KMS-11 (cell line): Measurements from ENCODE around the gene DENND6B.
A peak's percentile ranks its signal among the peaks of the same experiment; 100 is the strongest.

Source experiments
- H2AFZ ChIP-seq: fragments of 200-600 bp; sonication (generic); 2 replicates; pipeline ENCODE4 v1.6.1; 2016; ENCODE audit warnings: antibody characterized with exemption, mixed run types, low read depth
- H3K27ac ChIP-seq: fragments of 200-600 bp; sonication (generic); 2 replicates; pipeline ENCODE4 v1.6.1; 2016; ENCODE audit warnings: mild to moderate bottlenecking, mixed run types
- H3K27me3 ChIP-seq: fragments of 200-600 bp; sonication (generic); 2 replicates; pipeline ENCODE4 v1.6.1; 2017; ENCODE audit warnings: mild to moderate bottlenecking, low read depth, mixed run types, moderate library complexity; ENCODE audit not compliant: insufficient read depth
- H3K36me3 ChIP-seq: fragments of 200-600 bp; sonication (generic); 2 replicates; pipeline ENCODE4 v1.6.1; 2017; ENCODE audit warnings: mild to moderate bottlenecking, mixed run types; ENCODE audit not compliant: insufficient read depth
- H3K4me1 ChIP-seq: fragments of 200-600 bp; sonication (generic); 2 replicates; pipeline ENCODE4 v1.6.1; 2016; ENCODE audit warnings: mild to moderate bottlenecking, low read depth, mixed run types; ENCODE audit not compliant: poor library complexity, severe bottlenecking
- H3K4me2 ChIP-seq: fragments of 200-600 bp; sonication (generic); 2 replicates; pipeline ENCODE4 v1.7.0; 2016; ENCODE audit warnings: mild to moderate bottlenecking, mixed run types
- H3K4me3 ChIP-seq: fragments of 200-600 bp; sonication (generic); IDR thresholded peaks from 2 replicates; pipeline ENCODE4 v1.6.1; 2017; ENCODE audit warnings: low read depth, low read length, mixed read lengths; ENCODE audit not compliant: insufficient read depth
- H3K79me2 ChIP-seq: fragments of 200-600 bp; sonication (generic); 2 replicates; pipeline ENCODE4 v1.6.1; 2016; ENCODE audit warnings: low read depth, mixed run types; ENCODE audit not compliant: insufficient read depth
- H3K9ac ChIP-seq: fragments of 200-600 bp; sonication (generic); 2 replicates; pipeline ENCODE4 v1.6.1; 2016; ENCODE audit warnings: mild to moderate bottlenecking, mixed run types
- H4K20me1 ChIP-seq: fragments of 200-600 bp; sonication (generic); 2 replicates; pipeline ENCODE4 v1.6.1; 2016; ENCODE audit warnings: mild to moderate bottlenecking, mixed run types; ENCODE audit not compliant: insufficient read depth
- TF ChIP-seq, protein P1 (sequence below): fragments of 200-600 bp; sonication (generic); conservative IDR thresholded peaks from 2 replicates; pipeline ENCODE4 v1.6.1; 2017; ENCODE audit warnings: low read depth, mild to moderate bottlenecking, antibody characterized with exemption, low read length, moderate library complexity, mixed read lengths

DENND6B gene

DNA sequence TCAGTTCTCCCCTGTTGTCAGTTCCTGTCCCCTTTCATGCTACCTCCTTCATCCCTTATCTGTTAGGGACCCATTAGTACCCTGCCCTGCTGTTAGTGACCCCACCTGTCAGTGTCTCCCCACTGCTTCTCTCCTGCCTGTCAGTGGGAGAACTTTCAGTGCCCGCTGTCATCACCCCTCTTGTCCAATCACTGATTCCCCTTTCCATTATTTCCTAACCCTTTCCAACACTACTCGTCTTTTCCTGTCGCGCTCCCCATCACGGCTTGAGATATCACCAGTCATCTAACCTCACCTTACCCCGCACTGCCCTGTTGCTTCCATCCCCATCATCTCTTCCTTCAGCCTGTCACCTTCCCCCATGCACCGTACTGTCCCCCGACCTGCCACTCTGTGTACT lies 20.3 kb upstream of the DENND6B start:
- Histone ChIP-seq H3K27me3 (no peaks in the 10 kb centered on the region), H3K4me2 (no peak overlapping the region), H3K36me3 (no peaks in the 10 kb centered on the region), H3K4me1 (no peaks in the 10 kb centered on the region), H3K79me2 (peaks cover 14% of the 10 kb centered on the region; the same call in 1 of the 2 replicates), H4K20me1 (no peaks in the 10 kb centered on the region), H2AFZ (no peak overlapping the region), H3K27ac (no peak overlapping the region), H3K9ac (no peak overlapping the region), H3K4me3 (no peak overlapping the region)
- TF ChIP-seq, protein P1, sequence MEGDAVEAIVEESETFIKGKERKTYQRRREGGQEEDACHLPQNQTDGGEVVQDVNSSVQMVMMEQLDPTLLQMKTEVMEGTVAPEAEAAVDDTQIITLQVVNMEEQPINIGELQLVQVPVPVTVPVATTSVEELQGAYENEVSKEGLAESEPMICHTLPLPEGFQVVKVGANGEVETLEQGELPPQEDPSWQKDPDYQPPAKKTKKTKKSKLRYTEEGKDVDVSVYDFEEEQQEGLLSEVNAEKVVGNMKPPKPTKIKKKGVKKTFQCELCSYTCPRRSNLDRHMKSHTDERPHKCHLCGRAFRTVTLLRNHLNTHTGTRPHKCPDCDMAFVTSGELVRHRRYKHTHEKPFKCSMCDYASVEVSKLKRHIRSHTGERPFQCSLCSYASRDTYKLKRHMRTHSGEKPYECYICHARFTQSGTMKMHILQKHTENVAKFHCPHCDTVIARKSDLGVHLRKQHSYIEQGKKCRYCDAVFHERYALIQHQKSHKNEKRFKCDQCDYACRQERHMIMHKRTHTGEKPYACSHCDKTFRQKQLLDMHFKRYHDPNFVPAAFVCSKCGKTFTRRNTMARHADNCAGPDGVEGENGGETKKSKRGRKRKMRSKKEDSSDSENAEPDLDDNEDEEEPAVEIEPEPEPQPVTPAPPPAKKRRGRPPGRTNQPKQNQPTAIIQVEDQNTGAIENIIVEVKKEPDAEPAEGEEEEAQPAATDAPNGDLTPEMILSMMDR: no peak

GRCh38 chr22:50346470-50346869 lies 19.7 kb upstream of the DENND6B start:
- H3K4me2 ChIP-seq: no peak overlapping the region
- no peaks in the 10 kb centered on the region for H3K4me1 ChIP-seq
- no peak overlapping the region for H2AFZ ChIP-seq
- H3K27ac ChIP-seq: no peak overlapping the region
- no peaks in the 10 kb centered on the region for H3K27me3 ChIP-seq
- TF ChIP-seq, protein P1: no peak
- H4K20me1 ChIP-seq: no peaks in the 10 kb centered on the region
- no peaks in the 10 kb centered on the region for H3K36me3 ChIP-seq
- H3K4me3 ChIP-seq: no peak overlapping the region
- H3K9ac ChIP-seq: no peak overlapping the region
- H3K79me2 ChIP-seq: peaks cover 14% of the 10 kb centered on the region; the same call in 1 of the 2 replicates

- H2AFZ ChIP-seq: no peak overlapping the region
Observed at GRCh38 chr22:50343541-50343935, 16.7 kb upstream of the DENND6B start.

DNA sequence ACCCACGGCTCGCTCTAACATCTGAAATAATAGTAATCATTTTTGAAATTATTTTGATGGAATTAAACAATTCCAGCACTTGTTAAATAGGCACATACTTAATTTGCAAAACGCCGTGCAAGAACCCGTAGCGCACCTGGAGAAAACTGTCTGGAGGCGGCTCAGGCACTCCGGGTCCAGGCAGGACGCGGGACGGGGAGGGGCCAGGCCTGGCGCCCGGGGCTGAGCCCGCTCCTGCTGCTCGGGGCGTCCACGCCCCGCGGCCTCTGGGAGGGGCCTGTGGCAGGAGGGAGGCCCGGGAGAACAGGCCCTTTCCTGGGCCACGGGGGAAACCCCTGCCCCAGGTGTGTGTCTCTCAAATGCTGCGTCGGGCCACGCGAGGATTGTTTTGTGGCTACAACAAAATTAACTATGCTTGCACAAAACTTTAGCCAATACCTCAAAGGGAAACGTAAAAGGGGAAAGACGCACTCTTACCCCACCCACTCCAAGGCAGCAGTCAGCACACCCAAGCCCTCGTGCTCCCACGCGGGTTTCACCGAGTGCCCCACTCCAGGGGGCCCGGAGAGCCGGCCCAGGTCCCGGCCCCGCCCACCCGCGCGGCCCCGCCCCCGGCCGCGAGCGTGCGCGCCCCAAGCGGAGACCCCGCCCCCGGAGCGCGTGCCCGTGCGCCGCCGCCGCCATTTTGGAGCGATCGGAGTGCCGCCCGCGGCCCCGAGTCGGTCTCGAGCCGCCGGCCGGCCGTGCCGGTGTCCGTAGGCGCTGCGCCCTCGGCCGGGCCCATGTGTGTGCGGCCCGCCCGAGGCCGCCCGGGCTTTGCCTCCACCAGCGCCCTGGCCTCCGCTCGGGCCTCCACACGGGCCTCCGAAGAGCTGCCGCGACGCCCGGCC lies 16.1 kb upstream of the DENND6B start, which contains the start of gene PPP6R2:
PPP6R2 (plus strand) TSS at position 677 of the 890 bp plus-strand sequence. CDS start 50,582 bp downstream, outside the sequence.
- H3K4me3 ChIP-seq: no peak within 1 kb of the TSS
- no peaks in the 10 kb centered on the region for H4K20me1 ChIP-seq
- H3K36me3 ChIP-seq: no peaks in the 10 kb centered on the region
- H2AFZ ChIP-seq: peak within 1 kb of the TSS; percentile 66
- H3K4me2 ChIP-seq: peak within 1 kb of the TSS; percentile 80
- peaks cover 5% of the 10 kb centered on the region; the same call in 1 of the 2 replicates for H3K79me2 ChIP-seq
- TF ChIP-seq, protein P1: peak; percentile 3; the same call in 1 of the 2 replicates
- peak within 1 kb of the TSS; percentile 69; the same call in 1 of the 2 replicates for H3K9ac ChIP-seq
- no peaks in the 10 kb centered on the region for H3K27me3 ChIP-seq
- H3K4me1 ChIP-seq: no peaks in the 10 kb centered on the region
- peak within 1 kb of the TSS; percentile 66 for H3K27ac ChIP-seq

More at GRCh38 chr22:50343541-50343935, 16.7 kb upstream of the DENND6B start:
- no peaks in the 10 kb centered on the region for H3K36me3 ChIP-seq
- peak overlapping the region; percentile 46; the same call in 1 of the 2 replicates for H3K27ac ChIP-seq
- TF ChIP-seq, protein P1: no peak
- no peaks in the 10 kb centered on the region for H3K4me1 ChIP-seq
- no peak overlapping the region for H3K4me3 ChIP-seq
- no peak overlapping the region for H3K4me2 ChIP-seq
- H3K27me3 ChIP-seq: no peaks in the 10 kb centered on the region
- H3K79me2 ChIP-seq: peaks cover 12% of the 10 kb centered on the region; the same call in 1 of the 2 replicates
- peak overlapping the region; percentile 69; the same call in 1 of the 2 replicates for H3K9ac ChIP-seq
- H4K20me1 ChIP-seq: no peaks in the 10 kb centered on the region
